Measurements from ENCODE around the gene BCKDHA.
"Not testable (repeated sequence)": the region's sequence is repeated elsewhere in the genome, so short reads cannot be mapped to it uniquely, and the experiment has no call there.

BCKDHA gene

DNA sequence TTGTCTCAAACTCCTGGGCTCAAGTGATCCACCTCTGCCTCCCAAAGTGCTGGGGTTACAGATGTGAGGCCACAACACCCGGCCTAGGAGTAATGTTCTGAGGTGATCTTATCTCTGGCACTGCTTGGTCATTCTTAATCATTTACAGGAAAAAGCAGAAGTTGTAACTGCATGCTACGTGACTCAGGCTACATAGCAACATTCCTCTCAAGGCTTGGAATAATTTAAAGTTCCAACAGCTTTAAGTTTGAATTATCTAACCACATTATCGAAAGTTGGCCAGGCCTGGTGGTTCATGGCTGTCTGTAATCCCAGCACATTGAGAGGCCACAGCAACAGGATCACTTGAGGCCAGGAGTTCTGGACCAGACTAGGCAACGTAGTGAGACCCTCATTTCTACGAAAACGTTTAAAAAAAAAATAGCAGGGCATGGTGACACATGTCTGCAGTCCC lies 29.7 kb upstream of the BCKDHA start:
- no peak for DNase-seq

DNA sequence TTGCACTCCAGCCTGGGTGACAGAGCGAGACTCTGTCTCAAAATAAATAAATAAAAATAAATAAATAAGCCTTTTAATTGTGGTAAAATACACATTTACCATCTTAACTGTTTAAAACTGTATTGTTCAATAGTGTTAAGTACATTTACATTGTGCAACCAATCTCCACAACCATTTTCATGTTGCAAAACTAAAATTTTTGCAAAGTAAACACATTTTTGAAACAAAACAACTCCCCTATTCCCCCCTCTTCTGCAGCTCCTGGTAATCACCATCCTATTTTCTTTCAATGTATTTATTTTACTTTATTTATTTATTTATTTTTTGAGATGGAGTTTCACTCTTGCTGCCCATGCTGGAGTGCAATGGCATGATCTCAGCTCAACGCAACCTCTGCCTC lies 27.8 kb upstream of the BCKDHA start:
- no peak for DNase-seq

DNA sequence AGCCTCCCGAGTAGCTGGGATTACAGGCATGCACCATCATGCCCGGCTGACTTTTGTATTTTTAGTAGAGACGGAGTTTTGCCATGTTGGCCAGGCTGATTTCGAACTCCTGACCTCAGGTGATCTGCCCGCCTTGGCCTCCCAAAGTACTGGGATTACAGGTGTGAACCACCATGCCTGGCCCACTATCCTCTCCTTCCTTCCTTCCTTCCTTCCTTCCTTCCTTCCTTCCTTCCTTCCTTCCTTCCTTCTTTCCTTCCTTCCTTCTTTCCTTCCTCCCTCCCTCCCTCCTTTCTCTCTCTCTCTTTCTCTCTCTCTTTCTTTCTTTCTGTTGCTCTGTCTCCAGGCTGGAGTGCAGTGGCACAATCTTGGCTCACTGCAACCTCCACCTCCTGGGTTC lies 26.5 kb upstream of the BCKDHA start:
- not testable (repeated sequence) for DNase-seq

DNA sequence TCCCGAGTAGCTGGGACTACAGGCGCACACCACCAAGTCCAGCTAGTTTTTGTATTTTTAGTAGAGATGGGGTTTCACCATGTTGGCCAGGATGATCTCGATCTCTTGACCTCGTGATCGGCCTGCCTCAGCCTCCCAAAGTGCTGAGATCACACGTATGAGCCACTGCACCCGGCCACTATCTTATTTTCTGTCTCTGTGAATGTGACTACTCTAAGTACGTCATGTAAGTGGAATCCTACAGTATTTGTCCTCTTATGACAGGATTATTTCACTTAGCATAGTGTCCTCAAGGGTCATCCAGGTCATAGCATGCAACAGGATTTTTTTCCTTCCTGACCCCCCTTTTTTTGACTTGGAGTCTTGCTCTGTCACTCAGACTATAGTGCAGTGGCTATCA lies 26.1 kb upstream of the BCKDHA start:
- DNase-seq = no peak

DNA sequence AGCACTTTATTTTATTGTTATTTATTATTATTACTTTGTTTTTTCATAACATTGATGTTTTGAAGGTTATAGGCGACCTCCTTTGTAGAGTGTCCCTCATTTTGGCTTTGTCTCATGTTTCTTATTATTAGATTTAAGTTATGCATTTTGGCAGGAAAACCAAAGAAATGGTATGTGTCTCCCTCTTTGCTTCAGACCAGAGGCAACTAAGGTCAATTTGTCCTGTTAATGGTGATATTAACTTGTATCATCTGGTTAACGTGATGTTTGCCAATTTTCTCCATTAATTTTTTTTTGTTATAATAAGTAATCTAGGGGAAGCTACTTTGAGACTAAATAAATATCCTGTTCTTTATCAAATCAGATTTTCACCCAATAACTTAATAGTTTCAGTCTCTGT lies 25.1 kb upstream of the BCKDHA start:
- no peak for DNase-seq

DNA sequence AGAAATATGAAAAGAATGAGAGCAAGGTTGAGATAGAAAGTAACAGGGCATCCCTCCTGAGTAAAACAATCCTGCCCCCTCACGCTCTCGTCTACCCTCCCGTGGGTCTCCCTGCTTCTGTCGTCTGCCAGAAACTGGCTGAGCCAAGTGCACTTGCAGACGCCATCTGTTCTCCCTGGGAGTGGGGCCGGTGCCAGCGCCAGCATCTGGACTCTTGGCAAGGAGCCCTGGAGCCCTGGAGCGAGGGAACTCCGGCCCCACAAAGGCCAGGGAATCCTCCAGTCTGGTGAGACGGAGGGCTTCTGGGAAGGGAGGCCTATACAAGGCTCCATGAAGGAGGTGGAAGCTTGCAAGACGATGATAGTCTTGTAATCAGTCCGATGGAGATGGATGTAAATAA lies 23.6 kb upstream of the BCKDHA start:
- no peak for DNase-seq

DNA sequence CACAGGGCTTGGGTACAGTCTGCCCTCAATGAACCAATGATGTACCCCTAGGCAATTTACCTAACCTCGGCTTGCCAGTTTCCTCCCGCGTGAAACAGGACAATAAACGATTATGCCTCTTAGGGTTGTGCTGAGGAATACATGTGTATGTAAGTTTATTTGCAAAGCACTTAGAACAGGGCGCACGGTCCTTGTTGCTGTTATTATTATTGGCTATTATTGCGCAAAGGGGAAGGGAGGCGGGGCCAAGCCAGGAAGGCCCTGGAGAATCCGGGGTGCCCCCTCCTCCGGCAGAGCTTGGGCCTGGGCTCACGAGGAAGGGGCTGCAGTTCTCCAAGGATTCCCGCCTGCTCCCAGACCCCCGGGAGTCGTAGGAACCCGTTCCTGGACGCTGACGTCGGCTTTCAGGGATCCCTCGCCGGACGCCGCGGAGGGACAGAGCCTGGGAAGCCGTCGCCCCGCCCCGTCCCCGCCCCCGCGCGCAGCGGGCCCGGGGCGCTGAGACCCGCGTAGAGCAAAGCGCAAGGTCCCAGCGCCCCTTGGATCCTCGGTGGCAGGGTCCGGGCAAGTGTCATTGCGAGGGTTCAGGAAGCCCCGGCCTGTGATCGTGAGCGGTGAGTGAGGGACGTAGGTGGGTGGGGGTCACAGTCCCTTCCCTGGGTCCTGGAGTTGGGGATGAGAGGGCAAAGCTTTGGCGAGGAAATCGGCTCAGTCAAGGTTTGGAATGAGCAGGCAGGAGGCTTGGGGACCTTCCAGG lies 21.2 kb upstream of the BCKDHA start, which contains the start of gene TMEM91:
Gene TMEM91, plus strand, starts transcription at position 293 of the 757 bp plus-strand sequence. CDS start 1,777 bp downstream, outside the sequence.
- DNase-seq = no peak

DNA sequence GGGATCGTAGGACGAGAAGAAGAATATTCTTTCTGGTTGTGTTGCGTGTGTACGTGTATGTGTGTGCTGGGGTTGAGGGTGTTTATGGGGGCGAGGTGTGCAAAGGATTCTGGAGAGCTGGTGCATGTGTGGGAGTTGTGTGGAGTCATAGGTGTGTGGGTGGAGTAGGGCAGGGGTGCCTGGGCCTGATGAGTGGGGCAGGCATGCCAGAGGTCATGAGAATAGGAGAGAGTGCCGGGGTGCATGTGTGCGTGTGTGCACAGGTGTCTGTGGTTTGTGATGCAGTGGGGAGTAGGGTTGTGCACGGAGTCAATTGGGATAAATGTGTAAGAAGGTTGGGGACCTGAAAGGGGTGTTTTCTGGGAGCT lies 20.6 kb upstream of the BCKDHA start:
- DNase-seq = no peak

DNA sequence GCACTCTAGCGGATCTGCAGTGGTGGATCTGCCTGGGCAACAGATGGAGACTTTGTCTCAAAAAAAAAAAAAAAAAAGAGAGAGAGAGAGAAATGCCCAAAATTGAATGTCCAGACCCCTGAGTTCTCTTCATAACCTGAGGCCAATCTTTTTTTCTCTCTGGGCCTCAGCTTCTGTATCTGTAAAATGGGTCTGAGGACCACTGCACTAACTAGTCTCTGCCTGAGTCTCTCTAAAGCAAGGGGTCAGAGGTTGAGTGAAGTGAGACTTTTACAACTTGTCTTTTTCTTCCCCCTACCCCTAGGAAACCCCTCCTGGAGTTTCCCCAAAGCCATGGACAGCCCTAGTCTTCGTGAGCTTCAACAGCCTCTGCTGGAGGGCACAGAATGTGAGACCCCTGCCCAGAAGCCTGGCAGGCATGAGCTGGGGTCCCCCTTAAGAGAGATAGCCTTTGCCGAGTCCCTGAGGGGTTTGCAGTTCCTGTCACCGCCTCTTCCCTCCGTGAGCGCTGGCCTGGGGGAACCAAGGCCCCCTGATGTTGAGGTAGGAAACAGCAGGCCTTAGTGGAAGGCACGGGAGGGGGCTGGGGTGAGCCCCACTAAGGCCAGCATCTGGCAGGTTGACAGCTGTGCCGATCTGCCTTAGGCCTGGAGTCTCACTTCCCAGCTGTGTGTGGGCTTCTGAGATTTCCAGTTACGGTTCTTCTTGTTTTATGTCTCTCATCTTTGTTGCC lies 19.5 kb upstream of the BCKDHA start:
- DNase-seq = no peak

DNA sequence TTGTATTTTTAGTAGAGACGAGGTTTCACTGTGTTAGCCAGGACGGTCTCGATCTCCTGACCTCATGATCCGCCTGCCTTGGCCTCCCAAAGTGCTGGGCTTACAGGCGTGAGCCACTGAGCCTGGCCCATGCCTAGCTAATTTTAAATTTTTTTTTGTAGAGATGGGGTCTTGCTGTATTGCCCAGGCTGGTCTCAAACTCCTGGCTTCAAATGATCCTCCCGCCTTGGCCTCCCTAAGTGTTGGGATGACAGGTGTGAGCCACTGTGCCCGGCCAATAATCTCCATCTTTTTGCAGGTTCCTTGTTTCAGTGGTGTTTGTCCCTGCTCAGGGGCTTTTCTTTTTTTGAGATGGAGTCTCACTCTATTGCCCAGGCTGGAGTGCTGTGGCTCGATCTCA lies 16.1 kb upstream of the BCKDHA start:
- not testable (repeated sequence) for DNase-seq

DNA sequence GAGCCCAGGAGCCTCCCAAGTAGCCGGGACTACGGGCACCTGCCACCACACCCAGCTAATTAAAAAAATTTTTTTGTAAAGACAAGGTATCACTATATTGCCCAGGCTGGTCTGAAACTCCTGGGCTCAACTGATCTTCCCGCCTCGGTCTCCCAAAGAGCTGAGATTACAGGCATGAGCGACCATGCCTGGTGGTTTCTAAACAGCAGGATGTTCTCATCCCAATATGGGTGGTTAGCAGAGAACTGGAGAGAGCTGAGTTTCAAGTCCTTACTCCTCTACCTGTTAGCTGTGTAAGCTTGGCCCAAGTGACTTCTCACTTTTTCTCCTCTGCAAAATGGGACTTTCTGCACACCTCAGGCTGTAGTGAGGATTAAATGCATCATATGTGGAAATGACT lies 13.3 kb upstream of the BCKDHA start:
- DNase-seq = no peak

DNA sequence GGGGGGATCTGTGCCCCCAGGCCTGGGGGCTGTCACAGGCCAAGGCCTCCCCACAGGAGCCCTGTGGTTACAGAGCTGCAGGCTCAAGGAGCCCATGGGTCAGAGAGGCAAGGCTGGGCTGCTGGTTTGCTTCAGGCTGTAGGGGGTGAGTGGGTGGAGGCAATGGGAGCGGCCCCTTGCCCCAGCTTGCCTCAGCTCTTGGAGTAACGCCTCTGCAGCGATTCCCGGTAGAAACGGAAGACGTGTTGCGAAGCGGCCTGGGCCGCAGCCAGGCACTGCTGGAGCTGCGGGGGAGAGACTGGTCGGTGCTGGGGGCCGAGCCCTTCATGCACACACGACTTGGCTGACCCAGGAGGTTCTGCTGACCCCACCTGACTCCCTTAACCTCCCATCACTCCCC lies 11.2 kb upstream of the BCKDHA start:
- no peak for DNase-seq

DNA sequence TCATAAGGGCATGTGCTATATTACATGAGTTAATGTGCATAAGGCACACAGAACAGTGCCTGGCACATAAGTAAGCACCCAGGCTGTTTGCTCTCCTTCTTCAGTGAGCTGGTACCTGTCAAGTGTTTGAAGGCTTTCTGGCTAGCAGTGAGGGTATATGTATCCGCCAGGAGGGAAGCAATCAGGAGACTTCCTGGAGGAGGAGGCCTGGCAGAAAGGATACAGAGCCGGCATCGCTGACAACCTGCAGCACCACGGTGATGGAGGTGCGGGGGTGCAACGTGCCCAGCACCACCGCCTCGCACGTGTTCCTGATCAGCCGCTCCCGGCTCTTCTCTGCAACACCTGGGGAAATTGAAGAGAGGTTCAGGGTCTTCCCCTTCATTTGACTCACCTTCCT lies 6.0 kb upstream of the BCKDHA start:
- DNase-seq = no peak

DNA sequence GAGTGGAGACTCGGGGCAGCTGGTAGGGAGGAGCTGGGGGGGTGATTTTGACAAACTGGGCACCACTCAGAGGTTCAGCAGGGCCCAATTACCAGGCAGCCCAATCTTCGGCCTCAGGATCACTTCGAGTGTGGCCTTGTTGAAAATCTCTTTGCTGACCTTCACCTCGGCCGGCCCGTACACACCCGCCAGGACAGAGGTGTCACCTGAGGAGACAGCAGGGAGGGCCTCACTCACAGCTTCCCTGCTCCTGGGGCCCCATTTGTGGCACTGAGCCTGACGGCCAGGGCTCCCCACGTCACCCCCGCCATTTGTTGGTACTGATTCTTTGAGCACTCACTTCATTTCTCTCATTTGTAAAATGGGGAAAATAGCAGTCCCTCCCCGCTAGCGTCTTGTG lies 4.8 kb upstream of the BCKDHA start:
- DNase-seq = no peak

DNA sequence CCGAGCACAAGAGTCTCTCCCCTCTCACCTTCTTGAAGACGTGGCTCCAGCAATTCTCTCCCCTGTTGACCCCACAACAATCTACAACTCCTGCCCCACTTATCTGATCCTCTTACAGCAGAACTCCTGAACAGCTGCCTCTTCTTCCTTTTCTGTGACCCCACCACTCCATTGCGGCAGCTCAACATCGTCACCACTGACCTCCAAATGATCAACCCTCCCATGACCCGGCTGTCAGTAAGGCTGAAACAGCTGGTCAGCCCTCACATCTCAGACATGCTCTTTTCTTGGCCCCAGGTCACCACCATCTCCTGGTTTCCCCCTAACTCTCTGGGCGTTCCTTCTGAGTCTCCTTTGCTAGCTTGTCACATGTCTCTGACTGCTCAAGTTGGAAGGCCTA lies 2.3 kb upstream of the BCKDHA start:
- DNase-seq = no peak

DNA sequence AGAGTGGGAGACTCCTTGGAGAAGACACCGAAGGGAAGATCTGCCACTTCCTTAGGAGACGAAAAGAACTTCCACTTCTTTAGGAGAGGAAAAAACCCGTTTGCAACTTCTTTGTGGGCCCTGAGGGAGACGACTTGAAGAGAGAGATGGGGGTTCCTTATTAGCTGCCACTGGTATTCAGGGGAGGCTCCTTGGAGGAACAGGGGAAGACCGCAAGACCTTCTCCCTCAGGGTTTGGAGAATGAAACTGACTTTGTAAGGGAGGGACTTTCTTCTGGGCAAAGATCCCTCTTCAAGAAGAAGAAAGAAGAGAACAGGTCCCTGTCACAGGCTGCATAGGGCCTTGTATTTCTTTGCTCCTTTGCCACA lies 416 bp downstream of the BCKDHA start:
- DNase-seq = no peak

DNA sequence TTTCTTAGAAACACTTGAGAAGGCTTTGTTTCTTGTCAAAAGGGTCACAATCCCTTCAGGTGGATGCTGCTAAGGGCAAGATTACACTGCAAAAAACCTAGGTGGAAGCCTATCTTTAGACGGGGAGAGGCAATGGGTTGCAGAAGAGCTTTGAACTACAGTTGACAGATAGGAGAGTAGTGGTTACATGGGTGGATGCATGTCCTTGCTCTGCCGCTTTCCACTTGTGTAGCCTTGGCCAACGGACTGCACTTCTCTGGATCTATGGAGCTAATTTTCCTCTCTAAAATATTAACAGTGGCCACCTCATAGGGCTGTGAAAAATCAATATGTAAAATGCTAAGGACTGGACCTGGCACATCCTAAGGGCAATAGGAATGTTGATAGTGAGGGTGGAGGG lies 980 bp downstream of the BCKDHA start:
- DNase-seq = no peak

DNA sequence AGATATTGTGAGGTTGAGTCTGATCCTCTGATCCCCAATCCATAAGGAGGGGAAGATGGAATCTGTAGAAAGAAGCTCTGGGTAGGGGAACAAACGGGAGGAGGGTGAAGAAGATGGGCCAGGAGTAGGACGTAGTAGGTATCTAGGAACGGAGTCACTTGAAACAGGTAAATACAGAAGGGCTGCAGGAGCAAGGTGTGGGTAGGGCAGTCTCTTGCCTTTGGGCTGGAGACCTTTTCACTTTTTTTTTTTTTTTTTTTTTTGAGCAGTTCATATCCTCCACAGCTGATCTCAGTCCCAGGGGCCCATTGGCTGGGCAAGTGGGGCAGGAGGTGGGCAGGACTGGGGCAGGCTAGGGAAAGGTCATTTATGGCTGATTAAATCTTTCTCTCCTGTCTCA lies 1.5 kb downstream of the BCKDHA start:
- DNase-seq = no peak

DNA sequence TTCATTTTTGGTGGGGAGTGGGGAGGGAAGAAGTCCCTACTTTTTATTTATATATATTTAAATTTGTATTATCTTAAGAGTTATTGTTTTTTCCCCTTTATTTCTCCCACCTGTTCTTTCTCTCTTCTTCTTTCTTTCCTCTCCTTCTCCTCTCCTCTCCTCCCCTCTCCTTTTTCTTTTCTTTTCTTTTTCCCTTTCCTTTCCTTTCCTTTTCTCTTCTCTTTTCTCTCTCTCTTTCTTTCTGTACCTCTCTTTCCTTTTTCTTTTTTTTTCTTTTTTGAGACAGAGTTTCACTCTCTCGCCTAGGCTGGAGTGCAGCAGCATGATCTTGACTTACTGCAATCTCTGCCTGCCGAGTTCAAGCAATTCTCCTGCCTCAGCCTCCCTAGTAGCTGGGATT lies 1.9 kb downstream of the BCKDHA start:
- no peak for DNase-seq

DNA sequence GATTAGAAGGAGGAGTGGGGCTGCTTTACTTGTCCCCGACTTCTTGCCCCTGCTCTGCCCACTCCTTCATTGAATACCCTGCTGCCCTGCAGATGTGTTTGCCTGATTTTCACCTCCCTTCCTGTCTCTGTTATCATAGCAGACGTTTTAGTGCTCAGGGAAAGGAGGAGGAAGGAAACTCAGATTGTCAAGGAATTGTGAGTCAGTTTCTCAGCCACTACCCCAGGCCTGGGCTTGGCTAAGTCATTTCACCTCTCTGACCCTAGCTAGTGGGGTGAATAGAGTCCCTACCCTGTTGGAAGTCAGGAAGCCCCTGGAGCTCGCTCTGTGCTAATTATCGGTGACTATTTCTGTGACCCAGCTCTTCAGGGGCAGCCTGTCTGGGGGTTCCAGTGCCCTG lies 3.9 kb downstream of the BCKDHA start:
- no peak for DNase-seq

DNA sequence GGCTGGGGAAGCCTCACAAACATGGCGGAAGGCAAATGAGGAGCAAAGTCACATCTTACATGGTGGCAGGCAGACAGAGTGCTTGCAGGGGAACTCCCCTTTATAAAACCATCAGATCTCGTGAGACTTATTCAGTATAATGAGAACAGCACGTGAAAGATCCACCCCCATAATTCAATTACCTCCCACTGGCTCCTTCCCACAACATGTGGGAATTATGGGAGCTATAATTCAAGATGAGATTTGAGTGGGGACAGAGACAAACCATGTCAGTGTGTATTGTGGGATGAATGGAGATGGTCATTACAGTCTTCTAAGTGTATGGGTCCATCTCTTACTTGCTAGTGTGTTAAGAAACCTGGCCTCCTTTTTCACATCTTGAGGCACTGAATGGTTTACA lies 4.4 kb downstream of the BCKDHA start:
- no peak for DNase-seq

DNA sequence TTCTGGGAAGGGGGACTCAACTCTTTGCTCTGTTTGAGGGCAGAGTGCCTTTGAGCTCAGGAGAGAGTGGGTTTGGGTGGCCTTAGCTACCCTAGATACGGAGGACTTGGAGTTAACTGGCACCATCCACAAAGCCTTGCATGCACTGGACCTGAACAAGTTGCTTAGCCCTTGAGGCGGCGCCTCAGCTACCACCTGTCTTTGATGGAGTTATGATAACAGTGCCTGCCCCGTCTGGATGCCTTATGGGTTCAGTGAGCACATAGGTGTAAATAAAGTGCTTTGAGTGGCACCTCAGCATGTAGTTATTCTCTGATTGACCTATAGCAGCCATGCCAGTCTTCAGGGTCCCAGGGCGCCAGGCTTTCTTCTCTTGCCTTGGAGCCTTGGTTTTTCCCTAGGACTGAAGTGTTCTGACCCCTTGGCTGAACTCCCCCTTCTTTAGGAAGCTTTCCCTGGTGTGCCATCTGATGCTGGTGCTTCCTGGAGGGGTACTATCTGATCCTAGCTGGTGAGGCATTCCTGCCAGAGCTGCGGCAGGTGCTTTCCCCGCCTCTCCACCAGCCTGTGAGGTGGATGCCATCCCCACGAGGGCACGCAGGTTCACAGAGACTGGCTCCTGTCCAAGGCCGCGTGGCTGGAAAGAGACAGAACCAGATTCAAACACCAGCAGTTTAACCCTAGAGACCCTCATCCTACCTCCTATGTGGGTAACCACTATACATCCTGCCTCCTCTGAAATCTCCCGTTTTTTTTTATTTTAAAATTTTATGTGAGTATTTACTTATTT lies 5.8 kb downstream of the BCKDHA start:
- DNase-seq = no peak

DNA sequence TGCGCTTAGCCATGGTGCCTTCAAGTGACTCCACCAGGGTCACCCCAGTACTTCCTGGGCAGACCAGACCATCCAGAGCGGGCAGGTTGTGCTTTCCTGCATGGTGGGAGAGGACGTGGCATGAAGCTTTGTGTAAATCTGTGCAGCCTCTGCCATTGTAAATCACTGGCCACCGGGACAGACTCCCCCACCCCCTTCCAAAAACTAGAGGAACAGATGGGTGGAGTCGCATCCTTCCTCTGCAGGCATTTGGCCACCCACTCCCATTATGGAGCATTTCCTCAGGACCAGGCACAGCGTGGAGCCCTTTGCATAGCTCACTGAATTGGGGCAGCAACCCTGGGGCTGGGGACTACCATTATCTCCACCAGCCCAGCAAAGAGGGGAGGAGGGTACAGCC lies 8.2 kb downstream of the BCKDHA start:
- no peak for DNase-seq

DNA sequence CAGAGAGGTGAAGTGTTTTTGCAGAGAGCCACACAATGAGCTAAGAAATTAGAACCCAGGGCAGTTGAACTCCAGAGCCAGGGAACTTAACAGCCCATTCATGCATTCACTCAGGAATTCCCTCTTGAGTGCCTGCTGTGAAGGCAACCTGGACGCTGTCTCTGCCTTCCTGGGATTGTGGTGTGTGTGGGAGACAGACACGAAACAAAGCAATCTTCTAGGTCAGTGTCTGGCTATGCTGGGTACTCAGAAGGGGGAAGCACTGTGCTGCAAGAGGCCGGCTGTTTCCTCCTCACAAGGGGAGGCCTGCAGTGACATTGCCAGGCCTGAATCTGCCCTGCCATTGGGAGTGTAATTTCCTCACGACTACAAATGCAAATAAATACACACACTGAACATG lies 9.7 kb downstream of the BCKDHA start:
- no peak for DNase-seq
